Lower leg skin (tissue), 3 donors: ENCODE results near the gene CCDC38.

ENCODE experiments used
- CTCF ChIP-seq, 3 donors: fragments of 450-650 bp; IDR thresholded peaks; one replicate each; pipeline ENCODE4 v1.5.1; 2016; ENCODE audit warnings: antibody characterized with exemption in 3 of 3, mild to moderate bottlenecking in 3 of 3, moderate library complexity in 2 of 3
- POLR2A ChIP-seq, 2 donors: fragments of 450-650 bp; IDR thresholded peaks; one replicate each; pipeline ENCODE4 v1.6.1; 2016 to 2017; ENCODE audit warnings: antibody characterized with exemption in 2 of 2, mild to moderate bottlenecking in 1 of 2, moderate library complexity in 1 of 2

GRCh38 chr12:95922231-95922630 is 20.2 kb downstream of the CCDC38 start:
- no peak for TF ChIP-seq POLR2A (IDR thresholded peaks at IDR 0.05)
- TF ChIP-seq CTCF (IDR thresholded peaks at IDR 0.05): no peak
